HG03520 (cell line): ENCODE measurements around the gene SDC3.

Source experiments
- ATAC-seq: cut with Tn5 transposase; IDR thresholded peaks from one replicate; pipeline ENCODE4 v1.9.1; 2021; ENCODE audit warnings: mild to moderate bottlenecking, moderate library complexity; ENCODE audit not compliant: unreplicated experiment

SDC3 gene

GRCh38 chr1:30855686-30856259, 52.8 kb downstream of the SDC3 start:
- no peak for ATAC-seq

DNA sequence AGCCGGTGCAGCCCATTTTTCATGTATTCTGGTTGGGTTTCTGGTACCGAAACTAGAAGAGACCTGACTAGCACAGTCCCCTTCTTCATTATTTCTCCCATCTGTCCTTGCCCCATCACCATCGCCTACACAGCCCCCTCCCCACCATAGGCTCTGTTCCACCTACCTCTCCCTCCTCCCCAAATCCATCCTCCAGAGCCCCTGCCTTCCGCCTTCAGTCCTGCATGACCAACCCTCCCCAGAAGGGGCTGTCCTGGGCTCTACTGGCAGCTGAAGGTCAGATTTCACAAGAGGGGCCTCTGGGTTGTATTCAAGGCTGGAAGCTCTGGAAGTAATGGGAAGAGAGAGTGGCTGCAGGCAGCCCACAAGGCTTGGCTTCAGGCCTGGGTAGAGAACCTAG, 55.2 kb downstream of the SDC3 start:
- ATAC-seq: no peak

- no peak for ATAC-seq
Measured at GRCh38 chr1:30852026-30852425, 56.5 kb downstream of the SDC3 start.

DNA sequence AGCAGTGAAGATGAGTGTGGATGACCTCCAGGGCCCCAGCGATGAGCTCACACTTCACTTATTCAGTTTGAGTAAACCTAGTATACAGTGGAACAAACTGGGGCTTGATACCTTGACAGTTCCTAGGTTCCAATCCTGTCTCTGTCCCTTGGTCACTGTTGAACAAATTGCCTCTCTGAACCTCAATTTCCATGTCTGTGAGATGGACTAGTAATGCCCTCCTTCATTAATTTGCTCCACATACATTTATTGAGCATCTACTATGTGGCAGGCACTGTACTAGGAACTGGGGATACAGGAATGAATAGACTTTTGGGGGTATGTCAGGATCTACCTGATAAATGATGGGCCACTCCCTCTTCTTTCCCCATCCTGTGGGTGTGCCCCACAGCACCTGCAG, 57.3 kb downstream of the SDC3 start:
- no peak for ATAC-seq

DNA sequence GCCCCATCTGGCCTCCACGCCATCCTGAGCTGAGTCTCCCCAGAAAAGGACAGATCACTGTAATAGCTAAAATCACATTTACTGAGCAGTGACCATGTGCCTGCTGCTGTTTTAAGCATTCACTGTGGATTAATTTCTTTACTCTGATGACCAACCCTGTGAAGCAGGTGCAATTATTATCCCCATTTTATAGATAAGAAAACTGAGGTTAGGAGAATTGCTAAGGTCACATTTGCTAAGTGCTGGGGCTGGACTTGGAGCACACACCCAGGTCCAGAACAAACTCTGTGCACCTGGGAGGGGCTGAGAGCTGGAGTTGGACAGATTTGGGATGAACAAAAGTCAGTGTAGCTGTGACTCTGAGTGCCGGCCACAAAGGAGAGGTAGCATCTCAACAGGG, 58.0 kb downstream of the SDC3 start:
- ATAC-seq: no peak

DNA sequence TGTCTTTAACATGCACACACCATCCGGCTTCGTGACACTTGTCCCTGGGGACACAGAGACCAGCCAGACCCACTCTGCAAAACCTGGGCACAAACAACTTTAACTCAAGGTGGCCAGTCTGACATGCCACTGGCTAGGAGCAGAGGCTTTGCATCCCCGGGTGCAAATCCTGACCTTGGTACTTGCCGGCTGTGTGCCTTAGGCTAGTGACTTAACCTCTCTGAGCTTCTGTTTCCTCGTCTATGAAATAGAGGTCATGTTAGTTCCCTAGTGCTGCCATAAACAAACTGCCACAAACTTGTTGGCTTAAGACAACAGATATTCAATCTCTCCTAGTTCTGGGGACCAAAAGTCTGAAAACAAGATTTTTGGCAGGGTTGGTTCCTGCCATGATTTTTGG, 60.4 kb downstream of the SDC3 start:
- no peak for ATAC-seq

- ATAC-seq: no peak
Measured at GRCh38 chr1:30847358-30847972, 61.1 kb downstream of the SDC3 start.

DNA sequence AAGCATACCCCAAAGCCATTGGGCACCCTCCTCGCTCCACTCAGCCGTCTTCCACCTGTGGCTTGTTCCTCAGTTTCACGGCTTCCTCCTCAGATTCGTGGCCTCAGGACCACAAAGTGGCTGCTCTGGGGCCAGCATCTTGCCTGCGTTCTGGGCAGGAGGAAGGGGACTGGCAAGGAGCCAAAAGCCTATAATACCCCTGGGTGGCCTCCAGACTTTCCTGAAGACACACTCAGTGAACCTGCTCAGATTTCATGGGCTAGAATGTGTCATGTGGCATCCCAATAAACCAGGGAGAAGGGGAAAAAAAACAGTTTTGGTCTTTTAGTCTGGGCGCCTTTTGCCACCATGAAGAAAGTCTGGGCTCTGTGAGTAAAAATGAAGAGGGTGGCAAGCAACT, 62.0 kb downstream of the SDC3 start:
- ATAC-seq: no peak

DNA sequence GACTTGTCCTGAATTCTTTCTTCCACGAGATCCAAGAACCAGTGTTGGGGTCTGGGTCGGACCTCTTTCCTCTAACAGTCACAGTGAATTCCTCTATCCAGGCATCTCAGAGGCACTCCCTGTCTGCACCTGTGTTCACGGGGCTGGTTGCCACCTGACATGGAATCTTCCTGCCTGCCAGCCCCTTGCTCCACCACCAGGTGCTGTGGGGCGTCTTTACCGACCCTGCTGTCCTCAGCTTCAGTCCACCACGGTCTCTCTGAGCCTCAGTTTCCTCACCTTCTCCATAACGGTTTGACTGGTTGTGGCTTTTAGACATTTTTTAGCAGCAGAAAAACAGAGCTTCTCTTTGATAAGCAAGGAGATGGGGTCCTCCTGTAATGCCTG, 62.7 kb downstream of the SDC3 start:
- ATAC-seq: no peak

- ATAC-seq: no peak
Measured at GRCh38 chr1:30845237-30845903, 63.2 kb downstream of the SDC3 start.

- no peak for ATAC-seq
Measured at GRCh38 chr1:30844631-30845030, 63.9 kb downstream of the SDC3 start.

DNA sequence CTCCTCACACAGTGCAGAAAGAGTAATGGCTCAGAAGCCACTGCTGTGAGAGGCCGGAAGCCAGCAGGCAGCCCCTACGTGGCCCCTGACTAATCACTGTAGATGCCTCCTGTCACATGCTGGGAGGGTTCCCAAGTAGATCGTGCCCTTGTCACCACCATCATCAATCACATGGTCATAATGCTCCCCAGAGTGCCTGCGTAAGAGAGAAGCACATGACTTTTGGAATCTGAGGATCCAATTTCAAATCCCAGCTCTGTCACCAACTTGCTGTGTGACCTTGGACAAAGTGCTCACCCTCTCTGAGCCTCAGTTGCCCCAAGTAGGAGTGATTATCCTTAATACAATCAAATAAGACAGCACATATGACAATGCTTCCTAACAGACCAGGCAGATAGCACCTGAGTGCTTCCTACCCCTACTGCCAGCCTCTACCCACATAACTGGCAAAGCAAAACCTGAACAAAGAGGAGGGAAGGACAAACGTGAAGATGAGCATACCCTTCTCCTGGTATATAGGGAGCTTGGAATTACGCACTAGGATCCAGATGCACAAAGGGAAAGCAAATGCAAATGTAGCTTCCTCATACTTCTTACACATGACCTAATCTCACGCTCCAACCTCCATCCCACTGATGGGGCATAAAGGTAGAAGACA, 65.7 kb downstream of the SDC3 start:
- no peak for ATAC-seq

GRCh38 chr1:30840904-30841598, 67.5 kb downstream of the SDC3 start:
- ATAC-seq: no peak

GRCh38 chr1:30839827-30840359, 68.7 kb downstream of the SDC3 start:
- no peak for ATAC-seq

DNA sequence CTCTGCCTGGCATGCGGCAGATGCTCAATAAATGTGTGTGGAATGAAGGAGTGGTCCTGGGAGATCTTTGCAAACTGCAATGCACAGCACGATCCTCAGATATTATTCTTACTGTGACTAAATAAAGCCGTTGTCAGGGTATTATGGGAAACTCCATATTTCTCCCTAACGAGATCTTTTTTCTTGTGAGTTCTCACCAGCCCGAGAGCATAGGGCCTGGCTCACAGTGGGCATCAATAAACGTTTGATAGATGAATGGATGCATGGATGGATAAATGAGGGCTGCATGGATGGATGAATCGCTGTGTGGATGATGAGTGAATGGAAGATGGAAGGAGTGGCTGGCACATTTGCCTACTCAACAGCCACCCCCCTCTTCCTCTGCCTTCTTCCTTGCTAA, 69.6 kb downstream of the SDC3 start:
- no peak for ATAC-seq

DNA sequence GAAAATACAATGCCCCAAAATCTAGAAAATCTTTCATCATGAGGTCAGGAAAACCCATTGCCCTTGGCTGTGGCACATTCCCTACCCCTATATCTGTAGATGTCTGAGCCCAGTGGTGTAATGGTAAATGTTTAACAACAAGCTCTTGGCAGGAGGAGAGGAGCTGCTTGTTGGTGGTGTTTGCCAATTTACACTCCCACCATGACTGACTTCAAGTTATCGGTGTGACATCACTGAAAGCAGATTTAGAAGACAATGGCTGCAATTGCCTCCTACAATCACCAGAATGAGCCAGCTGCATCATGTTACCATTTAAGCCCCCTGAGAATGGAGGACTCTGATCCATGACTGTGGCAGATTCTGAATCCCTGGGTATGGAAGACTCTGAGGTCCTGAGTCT, 70.9 kb downstream of the SDC3 start:
- ATAC-seq: no peak

GRCh38 chr1:30834253-30834652, 74.3 kb downstream of the SDC3 start:
- no peak for ATAC-seq

GRCh38 chr1:30830537-30830936, 78.0 kb downstream of the SDC3 start:
- ATAC-seq: no peak

- no peak for ATAC-seq
Measured at GRCh38 chr1:30829889-30830288, 78.7 kb downstream of the SDC3 start.

DNA sequence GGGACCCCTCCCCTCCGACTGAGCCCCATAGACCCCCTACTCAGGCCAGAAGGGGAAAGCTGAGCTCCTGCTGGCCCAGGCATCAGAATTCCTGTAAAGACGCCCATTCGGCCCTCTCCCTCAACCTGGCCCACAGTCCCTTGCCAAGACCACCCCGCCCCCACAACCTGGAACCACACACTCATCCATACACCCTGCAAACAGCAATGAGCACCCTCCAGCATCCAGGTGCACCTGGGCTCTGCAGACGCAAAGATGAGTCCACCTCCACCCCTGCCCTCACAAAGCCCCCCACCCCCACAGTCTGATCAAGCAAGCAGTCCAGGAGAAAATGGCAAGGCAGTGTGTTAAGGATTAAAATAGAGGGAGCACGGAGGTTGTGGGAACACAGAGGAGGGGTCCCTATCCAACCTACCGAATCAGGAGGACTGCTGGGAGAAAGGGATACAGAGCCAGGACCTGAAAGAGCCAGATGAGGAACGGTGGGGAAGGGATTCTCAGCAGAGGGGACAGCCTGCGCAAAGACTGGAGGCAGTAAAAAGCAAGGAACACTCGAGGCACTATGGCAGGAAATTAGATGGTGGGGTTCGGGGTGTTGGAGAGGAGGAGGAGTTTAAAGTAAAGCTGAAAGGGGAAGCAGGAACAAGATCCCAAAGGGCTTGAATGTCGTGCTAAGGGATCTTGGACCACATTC, 83.7 kb downstream of the SDC3 start:
- ATAC-seq: no peak
